Activated naive CD4-positive, alpha-beta T cell treated with anti-CD3 and anti-CD28 coated beads, Interleukin-2, amount 50 U/mL, for 16 hours (primary cell): ENCODE data around the gene MRPL58.
"Not testable (repeated sequence)": the region's sequence is repeated elsewhere in the genome, so short reads cannot be mapped to it uniquely, and the experiment has no call there.

Experiments
- DNase-seq: peaks from one replicate; pipeline ENCODE4 v3.0.0-alpha.2; 2020

The MRPL58 gene

DNA sequence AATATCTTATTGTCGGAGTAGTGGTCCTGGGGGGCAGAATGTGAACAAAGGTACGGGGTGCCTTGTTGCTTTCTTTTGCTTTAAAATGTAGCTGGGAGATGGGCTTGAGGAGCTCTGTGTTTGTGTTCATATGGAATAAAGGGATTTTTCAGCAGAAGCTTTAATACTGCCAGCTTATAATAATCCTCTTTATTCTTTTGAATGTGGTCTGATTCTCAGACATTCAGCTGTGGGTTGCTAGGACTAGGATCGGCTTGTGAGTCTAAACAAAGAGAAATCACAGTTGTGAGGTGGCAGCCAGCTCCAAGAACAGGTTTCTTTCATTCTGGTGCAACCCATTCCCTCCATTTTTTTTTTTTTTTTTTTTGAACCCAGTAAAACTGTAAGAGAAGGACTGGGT is 7.2 kb downstream of the MRPL58 start:
- DNase-seq: no peak

DNA sequence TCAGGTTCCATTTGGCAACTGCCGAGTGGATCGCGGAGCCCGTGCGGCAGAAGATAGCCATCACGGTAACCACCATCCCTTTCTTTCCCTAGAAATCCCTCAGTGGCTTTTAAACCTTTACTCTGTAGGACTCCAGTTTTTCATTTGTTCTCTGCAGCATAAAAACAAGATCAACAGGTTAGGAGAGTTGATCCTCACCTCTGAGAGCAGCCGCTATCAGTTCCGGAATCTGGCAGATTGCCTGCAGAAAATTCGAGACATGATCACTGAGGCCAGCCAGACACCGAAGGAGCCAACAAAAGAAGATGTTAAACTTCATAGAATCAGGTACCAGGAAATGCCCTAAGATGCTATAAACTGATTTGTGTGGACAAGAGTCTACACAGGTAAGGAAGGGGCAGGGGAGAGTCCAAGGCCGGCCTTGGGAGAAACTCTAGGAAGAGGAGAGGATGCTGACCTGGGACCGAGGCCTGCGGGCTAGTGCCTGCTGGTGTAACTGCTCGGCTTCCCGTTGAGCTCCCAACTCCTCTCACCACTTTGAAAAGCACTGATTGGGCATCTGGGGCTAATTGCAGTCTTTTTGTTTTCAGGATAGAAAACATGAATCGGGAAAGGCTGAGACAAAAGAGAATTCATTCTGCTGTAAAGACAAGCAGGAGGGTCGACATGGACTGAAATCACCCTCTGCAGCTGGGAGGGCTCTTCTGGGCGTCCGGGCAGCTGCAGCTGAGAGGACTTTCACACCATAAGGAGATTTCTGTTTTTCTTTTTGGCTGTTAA is 8.1 kb downstream of the MRPL58 start:
- DNase-seq: no peak

DNA sequence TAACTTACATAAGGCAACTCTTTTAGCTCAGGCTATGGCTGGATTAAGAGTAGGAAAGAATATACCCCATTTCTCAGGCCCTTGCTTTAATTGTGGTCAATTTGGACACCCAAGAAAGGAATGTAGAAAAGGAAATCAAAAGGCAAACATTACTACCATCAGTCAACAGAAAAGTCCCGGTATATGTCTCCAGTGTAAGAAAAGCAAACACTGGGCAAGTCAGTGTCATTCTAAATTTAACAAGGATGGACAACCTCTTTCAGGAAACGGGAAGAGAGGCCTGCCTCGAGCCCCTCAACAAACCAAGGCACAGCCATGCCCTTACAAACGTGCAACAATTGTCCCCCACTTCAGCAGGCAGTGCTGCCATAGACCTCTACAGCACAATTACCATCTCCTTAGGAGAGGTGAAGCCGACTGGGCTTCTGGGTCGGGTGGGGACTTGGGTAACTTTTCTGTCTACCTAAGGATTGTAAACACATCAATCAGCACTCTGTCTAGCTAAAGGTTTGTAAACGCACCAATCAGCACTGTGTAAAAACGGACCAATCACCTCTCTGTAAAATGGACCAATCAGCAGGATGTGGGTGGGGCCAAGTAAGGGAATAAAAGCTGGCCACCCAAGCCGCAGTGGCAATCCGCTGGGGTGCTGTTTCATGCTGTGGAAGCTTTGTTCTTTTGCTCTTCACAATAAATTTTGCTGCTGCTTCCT is 12.4 kb downstream of the MRPL58 start:
- peak; percentile 41 for DNase-seq

DNA sequence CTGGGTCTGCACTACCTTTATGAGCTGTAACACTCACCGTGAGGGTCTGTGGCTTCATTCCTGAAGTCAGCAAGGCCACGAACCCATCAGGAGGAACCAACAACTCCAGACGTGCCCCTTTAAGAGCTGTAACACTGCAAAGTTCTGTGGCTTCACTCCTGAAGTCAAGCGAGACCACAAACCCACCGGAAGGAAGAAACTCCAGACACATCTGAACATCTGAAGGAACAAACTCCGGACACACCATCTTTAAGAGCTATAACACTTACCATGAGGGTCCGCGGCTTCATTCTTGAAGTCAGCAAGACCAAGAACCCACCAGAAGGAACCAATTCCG is 12.9 kb downstream of the MRPL58 start:
- not testable (repeated sequence) for DNase-seq

DNA sequence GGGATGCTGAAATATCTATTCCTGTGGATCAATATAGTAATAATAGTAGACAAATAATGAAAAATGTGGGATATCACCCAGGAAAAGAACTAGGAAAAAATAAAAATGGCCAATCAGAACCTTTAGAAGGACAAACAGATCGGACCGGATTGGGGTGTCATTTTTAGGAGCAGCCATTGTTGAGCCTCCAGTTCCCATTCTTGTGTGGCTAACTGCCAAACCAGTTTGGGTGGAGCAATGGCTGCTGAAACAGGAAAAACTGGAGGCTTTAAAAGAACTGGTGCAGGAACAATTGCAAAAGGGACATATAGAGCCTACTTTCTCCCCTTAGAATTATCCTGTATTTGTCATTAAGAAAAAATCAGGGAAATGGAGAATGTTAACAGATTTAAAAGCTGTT is 14.2 kb downstream of the MRPL58 start:
- not testable (repeated sequence) for DNase-seq

DNA sequence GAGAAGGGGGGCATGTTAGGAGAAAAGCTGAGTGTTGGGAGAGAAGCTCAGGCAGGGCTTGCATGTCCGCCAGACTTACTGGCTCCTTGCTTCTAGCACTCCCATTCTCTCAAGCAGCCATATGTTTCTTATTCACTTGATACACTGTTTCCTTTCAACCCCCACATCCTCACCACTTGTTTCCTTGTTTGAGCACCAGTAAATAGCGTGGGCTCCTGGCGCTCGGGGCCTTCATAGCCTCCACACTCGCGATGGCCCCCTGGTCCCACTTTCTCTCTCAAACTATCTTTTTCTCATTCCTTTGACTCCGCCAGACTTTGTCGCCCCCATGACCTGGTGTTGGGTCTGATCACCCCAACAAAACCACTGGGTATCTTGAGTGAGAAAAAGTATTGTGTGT is 17.7 kb downstream of the MRPL58 start:
- DNase-seq: no peak

DNA sequence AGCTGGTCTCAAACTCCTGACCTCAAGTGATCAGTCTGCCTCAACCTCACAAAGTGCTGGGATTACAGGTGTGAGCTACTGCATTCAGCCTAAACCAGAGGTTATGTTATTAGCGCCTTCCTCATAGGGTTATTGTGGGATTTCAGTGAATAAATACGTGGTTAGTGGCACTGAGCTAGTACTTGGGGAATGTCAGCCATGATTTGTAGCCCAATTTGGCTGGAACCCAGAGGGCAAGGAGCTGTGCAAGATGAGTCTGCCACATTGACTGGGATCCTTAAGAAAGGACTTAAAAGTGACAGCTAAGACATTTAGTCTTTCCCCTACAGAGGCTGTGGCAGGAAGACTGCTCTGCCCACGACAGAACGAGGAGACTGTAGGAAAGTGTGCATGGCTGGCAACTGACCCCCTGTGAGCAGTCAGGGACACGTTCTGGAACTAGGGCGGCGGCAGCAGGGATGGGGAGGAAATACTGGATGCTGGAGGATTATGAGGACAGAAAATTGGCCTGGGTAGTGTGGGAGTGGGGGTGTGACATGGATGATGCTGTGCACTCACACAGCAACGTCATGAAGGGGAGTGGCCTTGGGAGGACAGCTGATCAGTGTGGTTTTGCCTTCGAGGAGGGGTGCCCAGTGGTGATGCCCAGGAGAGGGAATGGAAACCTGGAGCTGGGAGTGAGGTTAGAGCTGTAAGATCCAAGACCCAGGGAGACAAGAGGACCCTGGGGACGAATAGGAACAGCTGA is 19.7 kb downstream of the MRPL58 start:
- peak; percentile 61 for DNase-seq

DNA sequence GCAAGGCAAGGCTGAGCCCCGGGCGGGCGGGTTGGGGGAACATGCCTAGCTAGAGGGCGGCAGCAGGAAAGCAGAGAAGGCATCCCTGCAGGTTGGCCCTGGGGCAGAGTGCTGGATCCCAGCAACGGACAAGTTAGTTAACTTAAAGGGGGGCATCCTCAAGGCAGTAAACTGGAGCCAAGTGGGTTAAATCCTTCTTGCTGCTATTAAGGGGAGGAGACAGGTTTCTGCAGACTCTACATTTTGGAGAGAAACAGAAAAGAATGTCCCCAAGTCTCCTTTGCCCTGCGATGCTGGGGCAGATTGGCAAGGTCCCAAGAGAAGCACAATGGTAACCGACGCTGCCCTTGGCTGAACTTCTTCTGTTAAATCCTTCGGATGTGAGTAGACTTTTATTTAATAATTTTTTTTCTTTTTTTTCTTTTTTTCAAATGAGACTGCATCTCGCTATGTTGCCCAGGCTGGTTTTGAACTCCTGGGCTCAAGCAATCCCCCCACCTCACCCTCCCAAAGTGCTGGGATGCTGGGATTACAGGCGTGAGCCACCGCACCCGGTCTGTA is 20.3 kb downstream of the MRPL58 start:
- DNase-seq: no peak

DNA sequence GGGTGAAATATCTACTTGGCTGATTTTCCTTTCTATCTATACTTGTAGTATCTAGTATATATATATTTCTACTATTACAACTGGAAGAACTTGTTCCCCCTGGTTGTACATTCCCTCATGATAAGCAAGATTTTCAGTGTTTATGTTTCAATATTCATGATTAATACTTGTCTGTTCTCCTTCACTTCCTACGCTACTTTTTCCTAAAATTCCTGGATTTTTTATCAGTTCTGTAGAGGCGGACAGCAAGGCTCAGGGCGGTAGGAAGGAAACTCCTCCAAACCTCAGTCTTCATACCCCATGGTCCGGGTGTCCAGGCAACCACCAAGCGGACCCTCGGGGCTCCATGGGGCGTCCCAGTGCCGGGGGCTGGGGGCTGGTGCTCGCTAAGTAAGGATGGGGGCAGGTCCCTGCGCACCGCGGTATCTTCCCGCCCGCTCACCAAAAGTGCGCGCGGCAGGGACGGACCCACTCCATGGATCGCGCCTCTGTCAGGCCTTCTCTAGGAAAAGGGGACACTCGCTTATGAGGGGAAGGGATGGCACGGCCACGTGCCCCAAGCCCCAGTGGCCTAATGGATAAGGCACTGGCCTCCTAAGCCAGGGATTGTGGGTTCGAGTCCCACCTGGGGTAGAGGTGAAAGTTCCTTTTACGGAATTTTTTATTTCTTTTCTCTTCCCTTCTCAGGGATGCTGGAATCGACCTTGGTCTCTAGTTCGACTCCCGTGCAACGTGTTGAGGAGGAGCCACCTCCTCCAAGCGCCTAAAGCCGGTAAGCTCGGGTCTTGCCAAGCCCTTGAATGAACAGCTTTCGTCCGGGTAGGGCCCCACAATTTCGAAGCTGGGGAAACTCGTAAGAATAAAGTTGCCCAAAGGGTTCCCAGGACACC is 21.1 kb downstream of the MRPL58 start:
- DNase-seq: peak; percentile 87

DNA sequence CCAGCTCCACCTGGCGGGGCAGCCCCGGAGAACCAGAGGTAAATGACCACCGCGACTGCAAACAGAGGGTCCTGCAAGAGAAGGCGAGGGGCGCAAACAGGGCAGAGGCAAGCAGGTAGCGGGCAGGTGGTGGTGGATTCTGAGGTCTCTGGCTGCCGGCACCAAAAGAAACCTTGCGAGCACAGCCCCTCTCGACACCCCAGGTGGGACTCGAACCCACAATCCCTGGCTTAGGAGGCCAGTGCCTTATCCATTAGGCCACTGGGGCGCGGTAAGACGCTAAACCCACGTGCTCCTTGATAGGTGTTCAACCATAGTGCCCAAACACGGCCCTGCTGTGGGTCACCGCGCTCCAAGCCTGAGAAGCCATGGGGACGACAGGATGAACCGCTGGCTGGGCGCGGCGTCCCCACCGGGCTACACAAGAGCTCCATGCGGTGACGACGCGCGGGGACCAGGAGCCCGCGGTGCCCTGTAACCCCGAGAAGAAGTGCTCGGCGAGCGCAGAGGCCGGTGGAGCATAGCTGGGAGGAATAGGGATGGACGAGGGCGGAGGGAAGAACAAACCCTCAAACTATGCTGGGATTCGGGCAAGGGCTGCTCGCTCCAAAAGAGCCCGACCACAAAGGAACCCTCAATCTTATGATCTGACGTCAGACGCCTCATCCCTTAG is 21.9 kb downstream of the MRPL58 start:
- peak; percentile 92 for DNase-seq

DNA sequence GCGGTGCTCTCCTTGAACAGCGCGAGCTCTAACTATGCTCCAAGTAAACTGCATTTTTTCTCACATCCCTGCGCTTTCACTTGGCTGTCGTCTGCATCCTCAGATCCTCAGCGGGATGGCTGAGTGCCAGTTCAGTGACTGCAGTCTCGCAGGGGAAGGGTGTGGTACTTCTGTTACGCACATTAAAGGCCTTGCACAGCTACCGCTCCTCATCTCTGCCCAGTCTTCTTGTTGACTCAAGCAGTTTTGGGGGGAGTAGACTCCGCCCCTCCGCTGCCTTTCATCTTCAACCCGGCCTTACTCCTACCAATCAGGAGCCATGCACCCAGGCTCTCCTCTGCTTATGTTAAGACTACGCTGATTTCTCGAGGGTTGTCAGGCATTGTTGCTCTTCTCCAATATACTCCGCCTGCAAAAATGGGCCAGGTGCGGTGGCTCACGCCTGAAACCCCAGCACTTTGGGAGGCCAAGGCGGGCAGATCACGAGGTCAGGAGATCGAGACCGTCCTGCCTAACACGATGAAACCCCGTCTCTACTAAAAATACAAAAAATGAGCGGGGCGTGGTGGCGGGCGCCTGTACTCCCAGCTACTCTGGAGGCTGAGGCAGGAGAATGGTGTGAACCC is 24.3 kb downstream of the MRPL58 start:
- DNase-seq: peak; percentile 83

DNA sequence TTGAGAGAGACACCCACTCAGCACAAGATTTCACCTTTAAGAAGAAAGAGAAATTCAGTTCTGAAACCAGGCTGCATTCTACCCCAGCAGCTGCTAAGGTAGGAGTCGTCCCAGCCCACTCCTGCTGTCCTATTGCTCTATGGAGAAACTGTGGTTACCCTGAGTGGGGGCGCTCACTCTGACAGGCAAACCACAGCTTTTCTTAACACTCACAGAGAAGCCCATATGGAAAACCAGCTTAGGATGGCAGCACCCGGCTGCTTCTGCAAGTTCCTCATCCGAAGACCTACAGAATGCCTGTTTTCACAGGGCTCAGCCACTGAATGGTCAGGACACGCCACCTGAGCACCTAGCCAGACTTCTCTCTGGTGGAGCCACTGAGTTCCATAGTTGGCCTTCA is 26.8 kb downstream of the MRPL58 start:
- no peak for DNase-seq

DNA sequence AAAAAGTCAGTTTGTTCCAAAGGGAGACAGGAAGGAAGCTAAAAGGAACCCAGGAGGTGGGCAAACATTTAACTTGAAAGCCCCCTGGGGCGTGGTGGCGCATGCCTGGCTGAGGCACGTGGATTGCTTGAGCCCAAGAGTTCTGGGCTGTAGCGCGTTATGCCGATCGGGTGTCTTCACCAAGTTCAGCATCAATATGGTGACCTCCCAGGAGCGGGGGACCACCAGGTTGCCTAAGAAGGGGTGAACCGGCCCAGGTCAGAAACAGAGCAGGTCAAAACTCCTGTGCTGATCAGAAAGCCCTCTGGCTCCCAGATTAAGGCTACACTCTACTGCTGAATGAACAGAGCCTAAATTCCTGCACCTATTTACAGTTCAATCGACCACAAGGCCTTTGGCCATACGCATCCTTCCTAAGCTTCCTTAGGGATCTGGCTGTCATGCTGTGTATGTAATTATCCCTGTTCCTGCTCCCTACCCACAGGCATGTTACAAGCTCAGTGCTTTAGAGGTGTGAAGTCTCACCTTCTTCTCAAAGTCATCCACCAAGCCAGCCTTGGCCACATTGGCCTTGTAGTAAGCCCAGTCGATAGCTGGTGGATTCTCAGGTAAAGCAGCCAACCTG is 29.3 kb downstream of the MRPL58 start:
- DNase-seq: no peak

DNA sequence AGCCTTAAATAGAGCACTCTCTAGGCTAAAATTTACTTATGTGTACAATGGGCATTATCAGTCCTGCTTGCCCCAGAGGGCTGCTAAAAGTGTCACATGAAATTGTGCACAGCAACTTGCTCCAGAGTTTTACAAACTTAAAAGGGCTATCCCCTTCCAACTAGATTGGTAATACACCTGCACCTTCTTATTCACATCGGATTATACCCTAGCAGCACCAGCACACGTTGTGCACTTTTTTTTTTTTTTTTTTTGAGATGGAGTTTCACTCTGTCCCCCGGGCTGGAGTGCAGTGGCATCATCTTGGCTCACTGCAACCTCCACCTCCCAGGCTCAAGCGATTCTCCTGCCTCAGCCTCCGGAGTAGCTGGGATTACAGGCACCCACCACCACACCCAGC is 31.3 kb downstream of the MRPL58 start:
- not testable (repeated sequence) for DNase-seq

DNA sequence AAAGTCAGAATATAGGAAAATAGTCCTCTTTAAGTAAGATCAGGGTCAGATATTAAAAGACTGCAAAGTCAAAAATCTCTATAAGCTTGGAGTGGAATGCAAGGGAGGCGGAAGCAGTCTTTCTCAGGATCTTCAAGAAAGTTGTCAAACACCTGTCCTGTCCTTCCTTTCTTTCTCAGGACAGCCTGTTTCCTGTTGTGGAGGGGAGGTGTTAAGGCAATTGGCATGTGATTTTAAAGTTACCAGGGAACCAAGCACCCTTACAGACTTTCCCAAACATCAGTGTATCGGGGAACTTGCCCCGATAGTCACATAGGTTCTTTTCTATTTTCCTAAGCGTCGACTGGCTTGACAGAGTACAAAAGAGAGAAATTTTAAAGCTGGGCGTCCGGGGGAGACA is 32.2 kb downstream of the MRPL58 start:
- no peak for DNase-seq

DNA sequence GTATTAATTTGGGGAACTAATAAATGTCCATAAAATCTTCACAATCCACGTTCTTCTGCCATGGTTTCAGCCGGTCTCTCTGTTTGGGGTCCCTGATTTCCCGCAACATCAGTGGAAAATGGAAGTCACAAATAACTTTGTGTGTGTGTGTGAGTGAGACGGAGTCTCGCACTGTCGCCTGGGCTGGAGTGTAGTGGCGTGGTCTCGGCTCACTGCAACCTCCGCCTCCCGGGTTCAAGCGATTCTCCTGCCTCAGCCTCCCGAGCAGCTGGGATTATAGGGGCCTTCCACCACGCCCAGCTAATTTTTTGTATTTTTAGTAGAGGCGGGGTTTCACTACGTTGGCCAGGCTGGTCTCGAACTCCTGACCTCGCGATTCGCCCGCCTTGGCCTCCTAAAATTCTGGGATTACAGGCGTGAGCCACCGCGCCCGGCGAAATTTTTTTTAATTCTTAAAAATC is 33.5 kb downstream of the MRPL58 start:
- not testable (repeated sequence) for DNase-seq

DNA sequence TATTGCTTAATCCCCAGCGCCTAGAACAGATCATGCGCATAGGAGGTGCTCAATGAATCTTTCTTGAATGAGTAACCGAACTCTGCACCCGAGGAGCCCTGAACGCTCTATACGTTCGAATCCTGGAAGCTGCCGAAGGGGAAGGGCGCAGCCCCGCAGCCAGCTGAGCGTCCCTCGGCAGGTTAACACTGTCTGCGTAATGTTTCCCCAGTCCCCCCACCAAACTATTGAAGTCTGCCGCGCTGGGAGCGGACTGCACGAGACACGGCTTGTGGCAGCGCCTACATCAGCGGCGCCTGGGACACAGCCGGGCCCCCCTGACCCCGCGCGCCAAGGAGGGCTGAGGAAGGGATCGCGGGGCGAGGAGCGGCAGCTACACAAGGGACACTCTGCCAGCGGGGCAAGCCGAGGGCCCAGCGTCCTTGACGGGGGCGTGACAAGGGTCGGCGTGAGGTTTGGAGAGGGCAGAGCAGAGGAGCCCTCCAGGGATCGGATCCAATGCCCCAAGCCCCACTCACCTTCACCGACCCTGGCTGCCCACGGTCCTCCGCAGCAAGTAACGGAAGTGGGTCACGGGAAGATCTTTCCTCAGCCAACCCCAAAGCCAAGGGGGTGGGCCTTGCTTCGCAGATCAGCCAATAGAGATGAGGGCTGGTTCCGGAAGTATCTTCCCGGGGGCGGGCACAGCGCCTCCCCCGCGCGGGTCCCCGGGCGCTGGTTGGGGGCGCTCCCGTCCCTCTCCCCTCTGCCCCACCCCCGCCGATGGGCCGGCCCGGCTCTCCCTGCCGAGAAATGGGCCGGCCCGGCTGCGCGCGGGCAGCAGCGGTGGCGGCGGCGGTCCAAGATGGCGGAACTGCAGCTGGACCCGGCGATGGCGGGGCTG is 34.2 kb downstream of the MRPL58 start, which contains the start of the genes ATP5PD and KCTD2:
ATP5PD (minus strand) TSS at position 563 of the 883 bp plus-strand sequence. CDS start 4,319 bp downstream, outside the sequence.
KCTD2 (plus strand) TSS at position 819 of the 883 bp plus-strand sequence; CDS start at position 845, 26 bp downstream.
- peak; percentile 95 for DNase-seq

DNA sequence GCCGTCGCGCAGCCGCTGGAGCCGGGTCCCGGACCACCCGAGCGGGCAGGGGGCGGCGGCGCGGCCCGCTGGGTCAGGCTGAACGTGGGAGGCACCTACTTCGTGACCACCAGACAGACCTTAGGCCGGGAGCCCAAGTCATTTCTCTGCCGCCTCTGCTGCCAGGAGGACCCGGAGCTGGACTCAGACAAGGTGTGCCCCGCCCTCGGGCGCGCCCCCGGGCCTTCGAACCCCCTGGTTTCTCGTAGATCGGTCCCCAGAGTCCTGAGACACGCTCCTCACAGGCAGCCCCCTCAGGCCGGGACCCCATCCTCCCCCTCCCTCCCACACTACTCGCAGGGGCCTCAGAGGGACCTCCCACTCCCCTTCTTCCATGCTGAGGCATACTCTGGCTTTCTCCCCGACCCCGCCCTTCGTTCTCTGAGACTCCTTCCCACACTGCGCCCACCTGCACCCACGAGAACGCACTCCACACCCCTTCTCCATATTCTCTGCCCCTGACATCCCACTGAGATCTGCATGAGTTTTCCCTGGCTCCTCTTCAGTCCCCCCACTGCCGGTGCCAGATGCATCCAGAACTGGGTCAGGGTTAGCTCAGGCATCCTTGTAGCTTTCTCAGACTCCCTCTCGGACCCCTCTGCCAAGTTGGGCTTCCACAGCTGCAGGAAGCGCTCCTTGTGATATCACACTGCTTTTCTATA is 35.1 kb downstream of the MRPL58 start:
- peak; percentile 34 for DNase-seq
